Measurements from ENCODE around the gene ITGA2.
A peak's percentile ranks its signal among the peaks of the same experiment; 100 is the strongest.

Gene ITGA2

GRCh38 chr5:53010814-53011213, 21.7 kb downstream of the ITGA2 start:
- no peak for DNase-seq (ENCODE audit: low read depth)
- no peak overlapping the region for H3K4me3 ChIP-seq (ENCODE audit: low read depth, low read length)

DNA sequence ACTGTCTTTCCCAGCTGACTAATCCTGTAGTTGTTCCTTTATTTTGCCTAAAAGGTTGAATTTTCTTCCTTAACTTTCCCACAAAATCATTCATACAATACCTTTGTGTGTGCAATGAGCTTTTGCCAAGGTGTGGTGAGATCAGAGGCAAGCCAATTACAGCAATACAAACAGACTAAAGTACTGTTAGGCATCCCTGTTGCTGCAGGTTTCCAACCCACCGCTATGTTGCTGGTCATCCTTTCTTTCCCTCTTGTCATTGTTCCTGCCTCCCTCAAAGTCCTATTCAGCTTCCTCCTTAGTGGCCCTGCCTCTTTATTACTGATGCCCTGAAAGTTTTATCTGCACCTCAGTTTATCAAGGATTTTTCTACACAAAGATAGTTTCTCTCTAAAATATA, 22.1 kb downstream of the ITGA2 start:
- DNase-seq (ENCODE audit: low read depth): no peak
- no peak overlapping the region for H3K4me3 ChIP-seq (ENCODE audit: low read depth, low read length)

- DNase-seq (ENCODE audit: low read depth): no peak
Observed at GRCh38 chr5:53013857-53014256, 24.7 kb downstream of the ITGA2 start.

GRCh38 chr5:53017383-53017782, 28.2 kb downstream of the ITGA2 start:
- no peak overlapping the region for H3K4me3 ChIP-seq (ENCODE audit: low read depth, low read length)

More at GRCh38 chr5:53013857-53014256, 24.7 kb downstream of the ITGA2 start:
- no peak overlapping the region for H3K4me3 ChIP-seq (ENCODE audit: low read depth, low read length)

DNA sequence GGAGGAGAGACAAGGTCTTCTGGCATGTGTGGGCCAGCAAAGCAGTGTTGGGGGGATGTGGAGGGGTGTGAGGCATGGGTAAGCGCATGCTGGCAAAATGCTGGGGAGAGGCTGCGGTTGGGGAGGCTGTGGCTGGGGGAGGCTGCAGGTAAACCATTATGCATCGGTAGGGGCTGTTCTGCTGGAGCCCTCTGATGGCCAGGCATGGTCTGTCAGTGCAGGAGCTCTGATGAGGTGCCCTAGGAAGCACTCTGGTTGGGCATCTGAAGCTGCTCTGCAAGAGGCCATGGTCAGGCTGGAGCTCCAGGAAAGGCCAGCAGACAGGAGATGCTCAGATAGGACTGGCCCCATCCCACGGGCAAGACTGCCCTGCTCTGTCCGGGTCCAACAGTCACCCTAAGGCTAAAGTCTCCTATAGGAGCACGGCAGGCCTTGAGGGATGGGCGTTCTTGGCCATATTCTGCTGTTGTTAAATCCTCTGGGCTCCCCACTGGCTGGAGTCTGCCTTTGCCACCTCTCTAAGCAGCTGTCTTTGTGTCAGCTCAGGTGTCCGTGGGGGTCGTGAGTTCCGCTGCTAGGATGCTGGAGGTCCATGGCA, 28.7 kb downstream of the ITGA2 start:
- no peak for DNase-seq (ENCODE audit: low read depth)
- H3K4me3 ChIP-seq (ENCODE audit: low read depth, low read length): no peak overlapping the region

More at GRCh38 chr5:53017383-53017782, 28.2 kb downstream of the ITGA2 start:
- DNase-seq (ENCODE audit: low read depth): no peak

- no peak for DNase-seq (ENCODE audit: low read depth)
- no peak overlapping the region for H3K4me3 ChIP-seq (ENCODE audit: low read depth, low read length)
Observed at GRCh38 chr5:53019320-53019719, 30.2 kb downstream of the ITGA2 start.

DNA sequence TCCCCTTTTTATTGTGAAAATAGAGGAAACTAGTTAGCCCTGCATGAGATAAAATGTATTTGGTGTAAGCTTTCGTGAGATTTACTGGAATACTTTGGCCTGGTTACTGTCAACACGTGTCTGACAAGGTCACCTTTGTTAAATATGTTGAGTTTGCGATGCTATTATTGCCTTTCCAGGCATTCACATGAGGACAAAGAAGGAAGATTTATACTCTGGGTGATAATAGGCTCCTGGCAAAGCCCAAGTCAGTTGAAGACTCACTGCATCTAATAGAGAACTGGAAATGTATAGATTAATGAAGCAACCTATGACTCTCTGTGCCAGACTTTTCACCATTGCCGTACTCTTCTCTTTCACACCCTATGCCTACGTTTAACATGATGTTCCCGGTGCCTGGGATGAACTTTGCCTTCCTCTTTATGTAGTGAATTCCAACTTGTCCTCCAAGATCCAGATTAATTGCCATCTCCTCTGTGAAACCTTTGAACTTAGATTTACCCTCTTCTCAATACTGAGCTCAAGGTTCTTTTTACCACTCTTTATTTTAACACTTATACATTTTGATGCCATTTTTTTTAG, 33.9 kb downstream of the ITGA2 start:
- H3K4me3 ChIP-seq (ENCODE audit: low read depth, low read length): no peak overlapping the region
- DNase-seq (ENCODE audit: low read depth): no peak

GRCh38 chr5:53023969-53024368, 34.8 kb downstream of the ITGA2 start:
- no peak overlapping the region for H3K4me3 ChIP-seq (ENCODE audit: low read depth, low read length)
- DNase-seq (ENCODE audit: low read depth): peak; percentile 83

DNA sequence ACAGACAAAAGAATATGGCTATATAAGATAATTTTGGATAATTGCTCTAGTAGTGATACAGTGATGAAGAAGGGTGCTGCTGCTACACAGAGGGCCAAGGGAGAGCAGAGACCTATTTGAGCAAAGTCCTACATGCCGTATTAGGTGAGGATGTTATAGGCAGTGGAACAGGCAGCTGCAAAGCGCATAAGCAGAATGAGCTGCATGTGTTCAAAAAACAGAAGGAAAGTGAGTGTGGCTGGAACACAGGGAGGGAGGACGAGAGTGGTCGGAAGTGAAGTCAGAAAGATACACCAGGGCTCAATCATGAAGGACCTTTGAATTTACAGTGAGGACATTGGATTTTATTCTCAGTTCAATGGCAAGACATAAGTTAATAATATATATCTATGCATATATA, 35.4 kb downstream of the ITGA2 start:
- H3K4me3 ChIP-seq (ENCODE audit: low read depth, low read length): no peak overlapping the region
- DNase-seq (ENCODE audit: low read depth): no peak

DNA sequence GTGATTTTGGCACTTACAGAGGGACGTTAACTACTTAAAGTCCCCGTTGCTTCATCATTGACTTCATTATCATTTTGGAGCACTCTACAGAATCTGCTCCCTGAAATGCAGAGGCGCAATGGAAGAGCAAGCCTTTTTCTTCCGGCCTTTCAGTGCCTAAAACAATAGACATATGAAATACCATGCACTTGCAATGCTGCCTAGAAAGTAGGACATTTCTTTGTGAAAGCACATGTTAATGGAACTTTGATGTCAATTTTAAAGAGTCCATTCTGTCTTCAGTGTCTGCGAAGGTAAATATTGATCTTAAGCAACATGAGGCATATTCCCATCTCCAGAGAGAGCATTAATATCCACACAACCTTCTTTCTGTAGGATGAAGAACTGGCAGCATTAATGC, 36.3 kb downstream of the ITGA2 start:
- H3K4me3 ChIP-seq (ENCODE audit: low read depth, low read length): no peak overlapping the region
- no peak for DNase-seq (ENCODE audit: low read depth)

- no peak for DNase-seq (ENCODE audit: low read depth)
- no peak overlapping the region for H3K4me3 ChIP-seq (ENCODE audit: low read depth, low read length)
Observed at GRCh38 chr5:53027913-53028312, 38.8 kb downstream of the ITGA2 start.

DNA sequence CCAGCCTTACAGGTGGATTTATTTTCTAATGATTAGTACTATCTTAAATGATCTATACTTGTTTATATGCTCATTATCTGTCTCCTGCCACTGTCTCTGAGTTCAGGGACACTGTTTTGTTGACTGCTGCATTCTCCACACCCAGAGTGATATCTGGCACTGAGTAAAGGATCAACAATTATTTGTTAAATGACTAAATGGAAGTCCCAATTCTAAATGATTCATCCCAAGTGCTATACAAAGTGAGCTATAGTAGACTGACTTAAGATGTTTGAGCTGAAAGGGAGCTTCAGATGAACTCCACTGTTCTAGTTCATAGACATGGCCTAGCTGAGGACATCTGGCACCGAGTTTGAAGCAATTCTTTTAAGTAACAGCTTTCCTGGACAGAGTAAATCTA, 40.5 kb downstream of the ITGA2 start:
- no peak for DNase-seq (ENCODE audit: low read depth)
- no peak overlapping the region for H3K4me3 ChIP-seq (ENCODE audit: low read depth, low read length)

DNA sequence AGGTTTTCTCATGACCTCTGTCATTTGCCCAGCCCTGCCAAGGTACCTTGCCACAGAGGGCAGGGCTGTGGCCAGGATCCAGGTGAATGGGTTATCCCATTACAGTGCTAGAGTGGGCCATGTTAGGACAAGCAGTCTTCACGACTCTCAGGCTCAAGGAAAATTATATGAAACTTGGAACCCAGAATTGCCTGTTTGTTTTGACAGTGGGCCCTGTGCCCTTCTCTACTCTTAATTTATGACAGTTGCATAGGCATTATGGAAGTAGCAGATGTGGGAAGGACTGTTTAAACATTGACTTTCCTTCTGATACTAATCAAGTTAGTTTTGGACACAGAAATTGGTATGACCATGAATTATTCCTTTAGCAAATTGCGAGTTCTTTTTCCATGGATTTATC, 41.7 kb downstream of the ITGA2 start:
- H3K4me3 ChIP-seq (ENCODE audit: low read depth, low read length): no peak overlapping the region
- no peak for DNase-seq (ENCODE audit: low read depth)

DNA sequence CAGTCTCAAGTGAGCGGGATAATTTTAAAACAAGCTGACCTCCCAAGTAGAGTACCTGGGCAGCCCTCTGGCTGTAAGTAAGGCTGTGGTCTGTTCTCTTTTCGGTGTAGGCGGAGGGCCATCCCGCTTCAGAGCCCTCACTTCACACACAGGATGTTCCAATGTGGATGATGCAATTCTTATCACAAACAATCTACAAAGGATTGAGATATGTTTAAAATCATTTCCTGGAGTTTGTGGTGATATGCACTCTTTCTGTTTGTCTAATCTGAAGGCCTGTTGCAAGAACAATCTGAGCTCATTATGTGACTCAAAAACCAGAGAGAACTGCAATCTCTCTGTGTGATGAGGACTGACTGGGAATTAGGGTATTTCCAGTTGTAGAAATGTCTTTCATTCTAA, 42.5 kb downstream of the ITGA2 start:
- H3K4me3 ChIP-seq (ENCODE audit: low read depth, low read length): no peak overlapping the region
- peak; percentile 70 for DNase-seq (ENCODE audit: low read depth)

- no peak overlapping the region for H3K4me3 ChIP-seq (ENCODE audit: low read depth, low read length)
- no peak for DNase-seq (ENCODE audit: low read depth)
Observed at GRCh38 chr5:53032188-53032587, 43.0 kb downstream of the ITGA2 start.

GRCh38 chr5:53034832-53035231, 45.7 kb downstream of the ITGA2 start:
- no peak overlapping the region for H3K4me3 ChIP-seq (ENCODE audit: low read depth, low read length)
- DNase-seq (ENCODE audit: low read depth): no peak

- no peak overlapping the region for H3K4me3 ChIP-seq (ENCODE audit: low read depth, low read length)
- DNase-seq (ENCODE audit: low read depth): no peak
Observed at GRCh38 chr5:53035868-53036381, 46.8 kb downstream of the ITGA2 start.

DNA sequence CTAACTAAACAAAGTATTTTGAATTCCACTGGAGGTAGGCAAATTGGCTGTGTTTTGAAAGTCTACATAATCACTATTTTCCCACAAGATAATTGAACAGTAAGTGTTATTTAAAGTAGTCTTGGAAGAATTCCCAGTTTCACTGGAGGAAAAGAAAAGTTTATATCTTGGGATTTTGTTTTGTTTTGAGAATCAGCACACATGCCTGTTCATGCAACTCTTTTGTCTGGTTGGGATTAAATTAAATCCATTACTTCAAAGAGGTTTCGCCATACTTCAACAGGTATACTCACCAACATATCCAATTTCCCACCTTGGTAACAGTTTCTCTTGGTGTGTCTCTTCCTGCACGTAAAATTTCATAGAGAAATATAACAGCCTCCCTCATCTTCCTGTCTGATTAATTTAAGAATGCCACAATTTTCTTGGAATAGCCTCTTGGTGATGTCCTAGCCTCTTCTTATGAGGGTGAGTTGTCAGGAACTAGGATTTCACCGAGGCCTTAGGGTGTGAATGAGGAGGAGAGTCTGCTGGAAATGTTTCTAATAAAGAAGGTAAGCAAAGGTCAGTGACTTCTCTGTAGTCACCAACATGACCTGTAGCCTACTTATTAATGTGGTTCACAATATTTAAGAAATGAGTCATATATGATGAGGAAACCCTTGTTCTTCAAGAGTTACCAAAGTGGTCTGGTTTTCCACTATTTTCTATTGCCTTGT, 48.1 kb downstream of the ITGA2 start:
- H3K4me3 ChIP-seq (ENCODE audit: low read depth, low read length): no peak overlapping the region
- DNase-seq (ENCODE audit: low read depth): peak; percentile 72

DNA sequence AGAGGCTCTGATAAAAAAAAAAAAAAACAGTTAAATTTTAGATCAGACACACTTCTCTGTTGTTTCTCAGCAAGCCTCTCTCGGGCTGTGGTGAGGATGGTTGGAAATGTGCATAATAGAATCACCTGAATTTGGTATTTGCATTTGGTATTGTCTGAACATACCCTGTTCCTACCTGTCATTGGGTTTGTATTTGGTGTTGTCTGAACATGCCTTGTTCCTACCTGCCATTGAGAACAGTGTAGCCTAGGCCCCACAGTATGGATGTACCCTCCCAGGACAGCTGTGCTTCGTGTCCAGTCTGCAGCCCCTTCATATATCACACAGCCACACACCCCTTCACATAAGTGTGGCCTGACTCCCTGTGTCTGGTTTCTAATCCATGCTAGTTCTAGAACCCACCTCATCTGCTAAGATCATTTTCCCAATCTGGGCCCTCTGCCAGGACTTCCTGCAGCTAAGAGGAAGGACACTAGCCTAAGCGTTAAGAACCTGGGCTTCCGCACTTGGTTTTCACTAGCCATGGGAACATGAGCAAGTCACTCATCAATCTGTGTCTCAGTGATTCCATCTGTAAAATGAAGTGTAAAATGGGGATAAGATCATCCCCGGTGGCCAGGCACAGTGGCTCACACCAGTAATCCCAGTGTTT, 49.2 kb downstream of the ITGA2 start:
- no peak overlapping the region for H3K4me3 ChIP-seq (ENCODE audit: low read depth, low read length)
- DNase-seq (ENCODE audit: low read depth): no peak

- H3K4me3 ChIP-seq (ENCODE audit: low read depth, low read length): no peak overlapping the region
- DNase-seq (ENCODE audit: low read depth): no peak
Observed at GRCh38 chr5:53039855-53040254, 50.7 kb downstream of the ITGA2 start.
